Measurements from ENCODE around the gene ARFRP1.

The ARFRP1 gene

GRCh38 chr20:63742381-63743024 lies 34.7 kb upstream of the ARFRP1 start:
- no peak for TF ChIP-seq ZNF274 (IDR thresholded peaks at IDR 0.05; ENCODE audit: low read depth, low read length)
- no peak for TF ChIP-seq SUZ12 (IDR thresholded peaks at IDR 0.05; ENCODE audit: extremely low read depth, insufficient read depth, insufficient read length)
- TF ChIP-seq YY1 (IDR thresholded peaks at IDR 0.05; ENCODE audit: insufficient read depth, insufficient read length) = no peak
- DNase-seq (ENCODE audit: low read depth, low spot score) = no peak
- no peak overlapping the region for H3K4me3 ChIP-seq (ENCODE audit: insufficient read length, low read depth)
- peak overlapping the region; percentile 56 for H3K9ac ChIP-seq (ENCODE audit: insufficient read length, low read depth)
- no peaks in the 10 kb centered on the region for H3K27me3 ChIP-seq (ENCODE audit: insufficient read depth, insufficient read length)
- peaks cover 59% of the 10 kb centered on the region for H3K36me3 ChIP-seq (ENCODE audit: insufficient read depth, insufficient read length, low read length)
- no peaks in the 10 kb centered on the region for H3K9me3 ChIP-seq (ENCODE audit: insufficient read depth, low read length)
- H3K4me1 ChIP-seq (ENCODE audit: insufficient read depth, insufficient read length) = peaks cover 32% of the 10 kb centered on the region

DNA sequence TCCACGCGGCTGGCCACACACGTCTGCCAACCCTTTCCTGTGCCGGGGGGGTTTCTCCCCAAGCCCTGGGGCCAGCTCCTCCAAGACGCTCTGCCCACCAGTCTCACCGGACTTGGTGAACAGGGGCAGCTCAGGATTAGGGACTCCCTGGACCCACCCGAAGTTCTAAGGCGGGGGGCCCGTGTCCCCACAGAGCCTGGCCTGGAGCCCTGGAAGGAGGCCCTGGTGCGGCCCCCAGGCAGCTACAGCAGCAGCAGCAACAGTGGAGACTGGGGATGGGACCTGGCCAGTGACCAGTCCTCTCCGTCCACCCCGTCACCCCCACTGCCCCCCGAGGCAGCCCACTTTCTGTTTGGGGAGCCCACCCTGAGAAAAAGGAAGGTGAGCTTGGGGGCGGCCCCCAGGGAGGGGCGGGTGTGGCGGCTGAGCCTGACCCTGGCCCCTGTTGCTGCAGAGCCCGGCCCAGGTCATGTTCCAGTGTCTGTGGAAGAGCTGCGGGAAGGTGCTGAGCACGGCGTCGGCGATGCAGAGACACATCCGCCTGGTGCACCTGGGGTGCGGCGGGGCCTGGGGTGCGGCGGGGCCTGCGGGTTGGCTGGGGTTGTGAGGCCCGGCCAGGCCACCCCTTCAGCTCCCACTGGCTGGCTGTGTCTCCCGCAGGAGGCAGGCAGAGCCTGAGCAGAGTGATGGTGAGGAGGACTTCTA lies 34.1 kb upstream of the ARFRP1 start:
- Histone ChIP-seq H3K4me1 (ENCODE audit: insufficient read depth, insufficient read length) (peaks cover 33% of the 10 kb centered on the region), H3K4me3 (ENCODE audit: insufficient read length, low read depth) (peak overlapping the region; percentile 75), H3K9ac (ENCODE audit: insufficient read length, low read depth) (peak overlapping the region; percentile 97), H3K36me3 (ENCODE audit: insufficient read depth, insufficient read length, low read length) (peaks cover 66% of the 10 kb centered on the region), H3K9me3 (ENCODE audit: insufficient read depth, low read length) (no peaks in the 10 kb centered on the region), H3K27me3 (ENCODE audit: insufficient read depth, insufficient read length) (no peaks in the 10 kb centered on the region)
- no peak for TF ChIP-seq YY1 (IDR thresholded peaks at IDR 0.05; ENCODE audit: insufficient read depth, insufficient read length)
- no peak for TF ChIP-seq ZNF274 (IDR thresholded peaks at IDR 0.05; ENCODE audit: low read depth, low read length)
- TF ChIP-seq SUZ12 (IDR thresholded peaks at IDR 0.05; ENCODE audit: extremely low read depth, insufficient read depth, insufficient read length) = no peak
- DNase-seq (ENCODE audit: low read depth, low spot score) = no peak

DNA sequence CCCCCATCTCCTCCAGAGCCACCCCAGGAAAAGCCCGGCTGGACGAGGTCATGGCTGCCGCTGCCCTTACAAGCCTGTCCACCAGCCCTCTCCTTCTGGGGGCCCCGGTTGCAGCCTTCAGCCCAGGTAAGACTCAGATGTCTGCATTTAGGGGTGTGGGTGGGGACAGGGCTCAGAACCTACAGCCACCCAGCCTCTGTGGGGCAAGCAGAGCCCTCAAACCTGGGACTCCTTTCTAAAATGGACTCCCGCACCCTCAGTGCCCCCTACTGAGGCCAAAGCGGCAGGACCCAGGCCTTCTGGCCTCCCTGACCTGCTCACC lies 33.5 kb upstream of the ARFRP1 start:
- TF ChIP-seq SUZ12 (IDR thresholded peaks at IDR 0.05; ENCODE audit: extremely low read depth, insufficient read depth, insufficient read length) (no peak), YY1 (IDR thresholded peaks at IDR 0.05; ENCODE audit: insufficient read depth, insufficient read length) (no peak), ZNF274 (IDR thresholded peaks at IDR 0.05; ENCODE audit: low read depth, low read length) (no peak)
- Histone ChIP-seq H3K36me3 (ENCODE audit: insufficient read depth, insufficient read length, low read length) (peaks cover 66% of the 10 kb centered on the region), H3K9ac (ENCODE audit: insufficient read length, low read depth) (peak overlapping the region; percentile 97), H3K4me3 (ENCODE audit: insufficient read length, low read depth) (peak overlapping the region; percentile 75), H3K27me3 (ENCODE audit: insufficient read depth, insufficient read length) (no peaks in the 10 kb centered on the region), H3K4me1 (ENCODE audit: insufficient read depth, insufficient read length) (peaks cover 35% of the 10 kb centered on the region), H3K9me3 (ENCODE audit: insufficient read depth, low read length) (no peaks in the 10 kb centered on the region)
- DNase-seq (ENCODE audit: low read depth, low spot score) = no peak

DNA sequence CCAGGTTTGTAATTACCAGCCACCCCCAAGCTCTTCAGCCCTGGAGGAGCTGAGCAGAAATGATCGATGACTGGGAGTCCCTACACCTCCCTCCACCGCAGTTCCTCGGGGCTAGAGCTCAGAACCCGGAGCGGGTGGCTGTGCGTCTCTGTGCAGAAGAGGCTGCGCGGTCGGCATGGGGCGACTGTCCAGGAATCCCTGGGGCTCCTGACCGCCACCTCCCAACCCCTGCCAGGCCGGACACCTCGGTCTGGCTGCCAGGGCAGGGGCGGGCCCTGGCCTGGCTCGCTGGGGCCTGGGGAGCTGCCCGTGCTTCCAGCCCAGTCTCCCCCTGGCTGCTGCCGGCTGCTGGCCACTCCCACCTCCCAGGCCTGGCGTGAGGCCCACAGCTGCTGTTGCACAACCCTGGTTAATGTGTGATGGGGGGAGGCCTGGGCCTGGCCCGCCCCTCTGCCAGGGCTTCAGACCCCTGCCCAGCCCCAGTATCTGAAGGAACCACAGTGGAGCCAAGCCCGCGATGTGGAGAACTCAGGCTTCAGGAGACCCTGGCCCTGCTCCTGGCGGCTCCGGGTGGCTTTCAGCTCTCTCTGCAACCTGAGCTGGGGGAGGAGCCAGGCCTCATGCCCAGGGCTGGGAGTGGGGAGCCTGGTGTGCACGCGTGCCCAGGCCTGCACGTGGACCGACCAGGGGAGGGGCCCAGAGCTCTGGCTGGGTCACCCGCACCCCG lies 33.0 kb upstream of the ARFRP1 start:
- peak overlapping the region; percentile 75 for H3K4me3 ChIP-seq (ENCODE audit: insufficient read length, low read depth)
- no peaks in the 10 kb centered on the region for H3K27me3 ChIP-seq (ENCODE audit: insufficient read depth, insufficient read length)
- peak overlapping the region; percentile 97 for H3K9ac ChIP-seq (ENCODE audit: insufficient read length, low read depth)
- peaks cover 68% of the 10 kb centered on the region for H3K36me3 ChIP-seq (ENCODE audit: insufficient read depth, insufficient read length, low read length)
- DNase-seq (ENCODE audit: low read depth, low spot score) = no peak
- no peaks in the 10 kb centered on the region for H3K9me3 ChIP-seq (ENCODE audit: insufficient read depth, low read length)
- H3K4me1 ChIP-seq (ENCODE audit: insufficient read depth, insufficient read length) = peaks cover 35% of the 10 kb centered on the region
- TF ChIP-seq ZNF274 (IDR thresholded peaks at IDR 0.05; ENCODE audit: low read depth, low read length) (no peak), YY1 (IDR thresholded peaks at IDR 0.05; ENCODE audit: insufficient read depth, insufficient read length) (no peak)

DNA sequence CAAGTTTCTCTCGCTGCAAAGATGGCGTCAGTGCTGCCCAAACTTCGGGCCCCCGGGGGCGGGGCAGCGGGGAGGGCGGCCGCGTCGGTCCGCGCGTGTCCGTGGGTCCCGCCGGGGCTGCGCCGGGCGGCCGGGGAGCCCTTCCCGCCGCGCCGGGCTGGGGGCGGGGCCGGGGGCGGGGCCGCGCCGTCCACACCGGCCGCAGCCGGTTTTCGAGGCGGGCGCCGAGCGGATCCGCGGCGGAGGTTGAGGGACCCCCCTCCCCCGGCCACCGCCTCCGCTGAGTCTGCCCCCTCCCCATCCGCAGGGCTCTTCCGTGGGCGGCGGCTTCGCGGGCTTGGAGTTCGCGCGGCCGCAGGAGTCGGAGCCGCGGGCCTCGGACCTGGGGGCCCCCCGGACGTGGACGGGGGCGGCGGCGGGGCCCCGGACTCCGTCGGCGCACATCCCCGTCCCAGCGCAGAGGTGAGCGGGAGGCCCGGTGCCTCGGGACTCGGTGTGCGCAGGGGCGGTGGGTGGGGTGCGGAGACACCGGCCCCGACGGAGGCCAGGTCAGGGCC lies 32.4 kb upstream of the ARFRP1 start:
- Histone ChIP-seq H3K4me3 (ENCODE audit: insufficient read length, low read depth) (peak overlapping the region; percentile 75), H3K36me3 (ENCODE audit: insufficient read depth, insufficient read length, low read length) (peaks cover 68% of the 10 kb centered on the region), H3K9me3 (ENCODE audit: insufficient read depth, low read length) (no peaks in the 10 kb centered on the region), H3K27me3 (ENCODE audit: insufficient read depth, insufficient read length) (no peaks in the 10 kb centered on the region), H3K9ac (ENCODE audit: insufficient read length, low read depth) (peak overlapping the region; percentile 97), H3K4me1 (ENCODE audit: insufficient read depth, insufficient read length) (peaks cover 31% of the 10 kb centered on the region)
- TF ChIP-seq YY1 (IDR thresholded peaks at IDR 0.05; ENCODE audit: insufficient read depth, insufficient read length) (no peak), SUZ12 (IDR thresholded peaks at IDR 0.05; ENCODE audit: extremely low read depth, insufficient read depth, insufficient read length) (no peak), ZNF274 (IDR thresholded peaks at IDR 0.05; ENCODE audit: low read depth, low read length) (no peak)
- no peak for DNase-seq (ENCODE audit: low read depth, low spot score)

- Histone ChIP-seq H3K4me1 (ENCODE audit: insufficient read depth, insufficient read length) (peaks cover 31% of the 10 kb centered on the region), H3K9ac (ENCODE audit: insufficient read length, low read depth) (peak within 1 kb of the TSS; percentile 97), H3K9me3 (ENCODE audit: insufficient read depth, low read length) (no peaks in the 10 kb centered on the region), H3K27me3 (ENCODE audit: insufficient read depth, insufficient read length) (no peaks in the 10 kb centered on the region), H3K4me3 (ENCODE audit: insufficient read length, low read depth) (peak within 1 kb of the TSS; percentile 75), H3K36me3 (ENCODE audit: insufficient read depth, insufficient read length, low read length) (peaks cover 70% of the 10 kb centered on the region)
- no peak for DNase-seq (ENCODE audit: low read depth, low spot score)
- no peak for TF ChIP-seq YY1 (IDR thresholded peaks at IDR 0.05; ENCODE audit: insufficient read depth, insufficient read length)
- TF ChIP-seq ZNF274 (IDR thresholded peaks at IDR 0.05; ENCODE audit: low read depth, low read length) = no peak
- TF ChIP-seq SUZ12 (IDR thresholded peaks at IDR 0.05; ENCODE audit: extremely low read depth, insufficient read depth, insufficient read length) = no peak
Measured at GRCh38 chr20:63739130-63740069, 31.6 kb upstream of the ARFRP1 start, which contains the start of gene SLC2A4RG. Gene SLC2A4RG (plus strand): TSS chr20:63739776. CDS start chr20:63739913, 137 bp downstream.
